Measurements from ENCODE around the gene HGS. TPM values are rescaled to one million over a fixed set of nuclear protein-coding genes. Genes with fewer than 3 reads are reported as not detected.

Gene HGS
- total RNA-seq, 4 donors from 2014 or later, result 118 to 186 (median 171) TPM

GRCh38 chr17:81666342-81667191 is 17.2 kb upstream of the HGS start, which contains the start of the genes CCDC137 and OXLD1:
TSS of gene CCDC137 (plus strand) at chr17:81666737. CDS start at chr17:81666767, 30 bp downstream.
TSS of gene OXLD1 (minus strand) at chr17:81666605. CDS start at chr17:81666577, 28 bp downstream.
- Histone ChIP-seq H3K4me3 (peak within 1 kb of the TSS; percentile 79 to 99 (median 90)), H3K9me3 (no peaks in the 10 kb centered on the region), H3K36me3 (peaks cover 0 to 32% (median 0%) of the 10 kb centered on the region in 3 donors), H3K27ac (peak within 1 kb of the TSS; percentile 87 to 96 (median 88)), H3K27me3 (no peaks in the 10 kb centered on the region), H3K4me1 (peaks cover 0 to 22% (median 10%) of the 10 kb centered on the region in 4 donors)
- TF ChIP-seq CTCF (IDR thresholded peaks at IDR 0.05) (no peak), POLR2A (IDR thresholded peaks at IDR 0.05) (peak; percentile 79 to 83)
- peak; percentile 94 to 98 (median 97) for DNase-seq

- H3K36me3 ChIP-seq, result peaks cover 0 to 43% (median 0%) of the 10 kb centered on the region in 3 donors
- H3K4me3 ChIP-seq, result peak overlapping the region in 1 of 4 donors; percentile 89
- no peak for DNase-seq
- TF ChIP-seq CTCF (IDR thresholded peaks at IDR 0.05), result no peak
- no peak for TF ChIP-seq POLR2A (IDR thresholded peaks at IDR 0.05)
- no peaks in the 10 kb centered on the region for H3K9me3 ChIP-seq
- no peaks in the 10 kb centered on the region for H3K27me3 ChIP-seq
- no peak overlapping the region for H3K27ac ChIP-seq
- peaks cover 0 to 22% (median 10%) of the 10 kb centered on the region in 4 donors for H3K4me1 ChIP-seq
Observed at GRCh38 chr17:81667754-81668153, 16.1 kb upstream of the HGS start.

- peaks cover 0 to 52% (median 0%) of the 10 kb centered on the region in 3 donors for H3K36me3 ChIP-seq
- H3K4me1 ChIP-seq, result peaks cover 0 to 8% (median 0%) of the 10 kb centered on the region in 4 donors
- H3K9me3 ChIP-seq, result no peaks in the 10 kb centered on the region
- no peak overlapping the region for H3K4me3 ChIP-seq
- no peak for DNase-seq
- TF ChIP-seq POLR2A (IDR thresholded peaks at IDR 0.05), result no peak
- TF ChIP-seq CTCF (IDR thresholded peaks at IDR 0.05), result no peak
- no peak overlapping the region for H3K27ac ChIP-seq
- no peaks in the 10 kb centered on the region for H3K27me3 ChIP-seq
Observed at GRCh38 chr17:81672504-81672903, 11.3 kb upstream of the HGS start.

GRCh38 chr17:81672954-81673353 is 10.9 kb upstream of the HGS start:
- no peaks in the 10 kb centered on the region for H3K27me3 ChIP-seq
- no peak for DNase-seq
- H3K36me3 ChIP-seq, result peaks cover 0 to 52% (median 0%) of the 10 kb centered on the region in 3 donors
- peaks cover 0 to 3% (median 0%) of the 10 kb centered on the region in 4 donors for H3K4me1 ChIP-seq
- H3K27ac ChIP-seq, result no peak overlapping the region
- no peak overlapping the region for H3K4me3 ChIP-seq
- no peak for TF ChIP-seq POLR2A (IDR thresholded peaks at IDR 0.05)
- TF ChIP-seq CTCF (IDR thresholded peaks at IDR 0.05), result no peak
- H3K9me3 ChIP-seq, result no peaks in the 10 kb centered on the region

GRCh38 chr17:81673561-81674258 is 10.1 kb upstream of the HGS start:
- peaks cover 0 to 52% (median 0%) of the 10 kb centered on the region in 3 donors for H3K36me3 ChIP-seq
- H3K4me1 ChIP-seq, result no peaks in the 10 kb centered on the region
- no peak for DNase-seq
- no peaks in the 10 kb centered on the region for H3K9me3 ChIP-seq
- H3K27me3 ChIP-seq, result no peaks in the 10 kb centered on the region
- no peak overlapping the region for H3K4me3 ChIP-seq
- no peak overlapping the region for H3K27ac ChIP-seq
- TF ChIP-seq POLR2A (IDR thresholded peaks at IDR 0.05) (no peak), CTCF (IDR thresholded peaks at IDR 0.05) (no peak)

Data from Peyer's patch (tissue), 4 donors.